ENCODE results near the gene VMP1.

GRCh38 chr17:59804901-59805465 lies 97.5 kb downstream of the VMP1 start:
- TF ChIP-seq CTCF (conservative IDR thresholded peaks at IDR 0.05 in 1 of 2, IDR thresholded peaks at IDR 0.05 in 1 of 2; ENCODE audit: low read depth in 1 of 2, low read length in 2 of 2): no peak
- TF ChIP-seq EZH2 (IDR thresholded peaks at IDR 0.05; ENCODE audit: low read length, missing control alignments): no peak
